GM21390 (cell line): Measurements from ENCODE around the gene MTCH2.

Experiments
- ATAC-seq: cut with Tn5 transposase; IDR thresholded peaks from one replicate; pipeline ENCODE4 v1.9.1; 2021; ENCODE audit not compliant: unreplicated experiment

Gene MTCH2

GRCh38 chr11:47591764-47592163 lies 50.6 kb downstream of the MTCH2 start:
- ATAC-seq, result no peak

- no peak for ATAC-seq
Measured at GRCh38 chr11:47589977-47590861, 52.1 kb downstream of the MTCH2 start.

DNA sequence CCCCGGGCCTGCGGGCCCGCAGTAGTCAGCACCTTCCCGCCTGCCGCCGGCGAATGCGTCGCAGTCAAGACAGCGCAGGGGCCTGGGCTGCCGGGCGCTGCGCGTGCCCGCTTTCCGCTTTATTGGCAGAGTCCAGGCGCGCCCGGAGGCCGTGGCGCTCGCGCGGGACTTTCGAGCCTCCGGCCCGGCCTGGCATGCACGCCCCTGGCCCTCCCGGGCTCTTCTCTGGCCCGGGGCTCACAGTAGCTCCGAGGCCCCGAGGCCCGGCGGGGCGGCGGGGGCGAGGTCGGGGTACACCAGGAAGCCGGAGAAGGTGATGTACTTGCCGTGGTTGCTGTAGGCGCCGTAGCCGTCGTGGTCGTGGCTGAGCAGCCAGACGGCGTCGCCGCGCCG lies 52.8 kb downstream of the MTCH2 start:
- ATAC-seq, result no peak

DNA sequence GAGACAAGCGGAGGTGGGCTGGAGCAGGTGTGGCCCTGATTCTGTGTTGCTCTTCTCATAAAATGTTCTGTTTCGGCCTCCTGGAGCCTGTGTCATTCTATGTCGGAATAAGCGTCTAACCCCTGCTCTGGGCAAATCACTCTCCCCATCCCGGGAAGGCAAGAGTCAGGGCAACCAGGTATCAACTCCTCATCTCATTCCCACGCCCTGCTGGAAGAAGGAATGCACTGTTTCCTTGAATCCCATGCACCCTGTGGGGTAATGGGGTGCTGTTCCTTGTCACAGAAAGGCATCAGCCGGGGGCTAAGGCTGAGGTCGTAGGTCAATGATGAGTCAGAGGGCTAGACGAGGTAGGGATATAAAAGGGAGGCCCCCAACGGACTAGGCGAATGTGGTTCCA lies 53.2 kb downstream of the MTCH2 start:
- ATAC-seq, result no peak

- ATAC-seq, result no peak
Measured at GRCh38 chr11:47587723-47588326, 54.5 kb downstream of the MTCH2 start.

DNA sequence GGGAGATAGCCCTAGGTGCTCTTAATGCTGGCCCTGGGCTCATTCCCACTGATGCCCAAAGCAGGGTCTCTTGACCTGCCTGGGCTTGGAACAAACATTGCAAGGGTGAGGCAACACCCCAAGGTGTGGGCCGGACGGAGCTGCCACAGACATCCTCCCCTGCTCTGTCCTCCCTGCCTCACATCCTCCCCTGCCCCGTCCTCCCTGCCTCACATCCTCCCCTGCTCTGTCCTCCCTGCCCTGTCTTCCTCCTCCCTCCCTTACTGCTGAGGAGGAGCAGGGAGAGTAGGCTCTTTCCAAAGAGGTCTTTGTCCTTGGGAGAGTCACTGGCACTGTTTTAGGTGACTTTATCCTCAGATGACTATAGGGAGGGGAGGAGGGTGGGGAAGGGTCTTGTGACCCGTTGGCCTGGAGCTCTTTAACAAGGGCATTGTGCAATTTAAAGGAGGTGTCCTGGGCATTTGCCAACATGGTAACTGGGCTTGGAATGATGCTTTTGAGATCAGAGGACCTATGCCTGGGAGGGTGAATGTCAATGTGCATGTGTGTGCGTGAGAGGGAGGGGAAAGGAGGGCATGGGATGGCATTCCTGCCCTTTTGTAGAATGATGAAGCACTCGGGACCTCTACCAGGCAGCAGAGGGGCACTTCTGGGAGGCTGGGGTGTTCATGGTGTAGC lies 55.2 kb downstream of the MTCH2 start:
- no peak for ATAC-seq

- no peak for ATAC-seq
Measured at GRCh38 chr11:47586098-47586855, 56.1 kb downstream of the MTCH2 start, which contains the start of gene FAM180B. Gene FAM180B (plus strand): TSS chr11:47586678. CDS start chr11:47586769, 91 bp downstream.

DNA sequence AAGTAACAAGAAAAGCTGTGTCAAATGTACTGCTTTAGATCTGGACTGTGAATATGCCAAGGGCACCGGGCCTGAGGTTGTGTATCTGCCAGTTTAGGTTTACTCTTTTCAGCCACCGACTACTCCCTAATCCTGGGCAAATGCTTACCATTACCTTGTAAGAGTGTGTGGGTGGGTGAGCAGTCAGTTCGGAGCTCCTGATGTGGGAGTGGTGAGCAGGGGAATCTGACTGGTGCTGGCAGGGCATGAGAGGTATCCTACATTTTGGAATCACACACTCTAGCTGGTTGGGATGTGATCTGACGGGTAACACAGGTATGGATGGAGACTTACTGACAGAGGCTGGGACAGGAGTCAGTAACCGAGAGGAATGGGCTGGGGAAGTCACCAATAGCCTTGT lies 58.5 kb downstream of the MTCH2 start:
- ATAC-seq, result no peak

GRCh38 chr11:47578524-47579494 lies 63.5 kb downstream of the MTCH2 start, which contains the start of the genes KBTBD4 and NDUFS3:
Gene KBTBD4 (minus strand): TSS chr11:47578970. CDS start chr11:47578951, 19 bp downstream.
Gene NDUFS3 (plus strand): TSS chr11:47579074. CDS start chr11:47579092, 18 bp downstream.
- ATAC-seq, result peak; percentile 94

DNA sequence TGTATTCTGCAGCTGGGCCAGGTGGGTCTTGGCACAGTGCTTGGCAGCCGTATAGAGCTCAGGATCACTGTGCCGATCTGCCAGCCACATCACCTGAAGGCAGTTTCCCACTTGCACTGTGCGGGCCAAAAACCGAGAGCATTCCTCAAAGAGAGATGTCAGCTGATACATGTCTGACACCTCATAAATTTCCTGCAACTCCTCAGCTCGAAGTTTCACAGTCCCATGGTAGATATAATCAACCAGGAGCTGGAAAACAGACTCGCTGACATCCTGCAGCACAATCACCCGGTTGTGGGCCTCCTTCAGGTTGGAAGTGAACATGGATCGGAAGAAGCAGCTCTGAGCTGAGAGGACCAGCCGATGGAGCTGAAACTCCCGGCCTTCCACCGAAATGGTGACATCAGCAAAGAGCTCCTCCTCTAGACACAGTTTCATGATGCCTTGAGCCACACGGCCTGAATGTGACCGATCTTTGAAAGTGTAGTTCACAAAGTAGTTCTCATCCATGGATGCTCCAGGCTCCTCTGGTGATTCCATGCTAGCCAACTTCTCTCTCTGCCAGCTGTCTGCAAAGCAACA lies 64.8 kb downstream of the MTCH2 start:
- no peak for ATAC-seq

- ATAC-seq, result no peak
Measured at GRCh38 chr11:47573321-47573720, 69.0 kb downstream of the MTCH2 start.

DNA sequence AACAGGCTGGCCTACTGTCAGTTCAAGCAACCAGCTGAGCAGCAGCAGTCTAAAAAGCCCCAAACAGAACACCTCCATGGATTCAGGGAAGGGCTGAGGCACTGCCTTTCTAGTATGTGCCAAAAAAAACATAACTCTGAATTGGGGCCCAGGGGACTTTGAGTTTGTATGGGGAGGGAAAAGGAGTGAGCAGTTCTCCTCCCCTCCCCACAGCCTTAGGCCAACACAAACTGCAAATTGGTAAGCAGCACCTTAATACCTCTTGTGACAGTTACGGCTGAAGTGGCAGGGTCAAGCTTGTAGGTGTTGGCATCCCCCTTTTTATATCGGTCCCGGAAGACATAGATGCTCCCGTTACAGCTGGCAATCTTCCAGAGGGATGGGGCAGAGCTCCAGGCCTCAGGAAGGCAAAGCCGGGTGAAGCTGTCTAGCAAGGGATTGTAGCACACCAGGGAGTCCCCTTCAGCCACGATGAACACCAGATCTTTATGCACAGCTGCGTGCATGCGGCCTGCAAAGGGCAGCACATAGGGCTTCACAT lies 69.6 kb downstream of the MTCH2 start:
- no peak for ATAC-seq

DNA sequence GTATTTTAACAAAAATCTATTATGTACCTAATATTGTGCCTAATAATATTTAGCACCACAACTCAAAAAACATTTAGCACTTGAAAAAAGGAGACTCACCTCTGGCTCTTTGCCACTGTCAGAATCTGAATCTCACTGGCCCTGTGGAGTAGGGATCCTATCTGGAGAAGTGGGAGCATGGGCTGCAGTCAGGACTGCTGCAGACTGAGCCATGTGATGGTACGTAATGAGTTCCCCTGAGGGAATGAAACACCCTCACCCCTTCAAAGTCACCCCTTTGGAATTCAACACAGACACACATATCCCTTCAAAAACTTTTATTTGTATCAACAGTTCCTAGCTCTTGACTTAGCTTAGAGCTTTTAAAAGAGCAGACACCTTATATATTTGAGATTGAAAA lies 70.5 kb downstream of the MTCH2 start:
- no peak for ATAC-seq

DNA sequence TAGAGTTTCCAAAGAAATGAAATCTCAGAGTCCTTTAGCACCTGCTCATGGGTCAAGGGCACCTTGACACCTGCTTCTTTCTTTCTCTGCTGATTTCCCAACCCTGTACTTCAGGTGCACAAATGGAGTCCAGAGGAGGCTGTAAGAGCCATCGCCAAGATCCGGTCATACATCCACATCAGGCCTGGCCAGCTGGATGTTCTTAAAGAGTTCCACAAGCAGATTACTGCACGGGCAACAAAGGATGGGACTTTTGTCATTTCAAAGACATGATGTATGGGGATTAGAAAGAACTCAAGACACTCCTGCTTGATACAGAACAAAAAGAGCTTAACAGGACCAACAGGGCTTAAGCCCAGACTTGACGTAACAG lies 71.0 kb downstream of the MTCH2 start:
- ATAC-seq, result no peak

DNA sequence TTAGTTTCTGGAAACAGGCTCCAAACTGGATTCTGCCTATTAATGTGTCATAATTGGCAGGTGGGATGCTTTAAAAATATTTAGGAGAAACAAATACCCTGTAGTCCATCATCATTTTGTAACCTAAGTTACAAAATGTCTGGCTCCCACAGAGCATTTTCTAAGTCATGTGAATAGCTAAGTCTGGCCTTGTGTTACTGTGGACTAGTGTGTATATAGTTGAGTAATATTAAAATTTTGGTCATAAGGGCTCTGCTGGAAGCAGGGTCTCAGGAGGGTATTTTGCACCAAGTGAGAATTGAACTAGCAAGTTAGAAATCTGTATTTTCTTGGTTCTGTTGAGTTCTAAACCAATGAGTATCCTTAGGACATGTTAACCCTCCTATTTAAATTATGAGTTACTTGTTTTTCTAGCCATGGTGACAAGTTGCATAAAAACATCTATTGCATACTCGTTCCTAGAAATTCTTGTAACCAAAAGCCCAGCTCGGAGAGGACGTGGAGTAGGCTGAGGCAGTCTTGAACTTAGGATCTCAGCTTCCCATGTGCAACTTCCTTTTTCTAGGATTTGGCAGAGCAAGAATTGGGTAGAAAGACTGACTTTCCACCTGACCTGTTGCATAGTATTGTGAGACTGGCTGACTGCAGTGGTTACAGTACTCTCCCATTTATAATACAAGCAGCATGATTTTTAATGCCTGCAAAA lies 71.6 kb downstream of the MTCH2 start:
- ATAC-seq, result no peak

DNA sequence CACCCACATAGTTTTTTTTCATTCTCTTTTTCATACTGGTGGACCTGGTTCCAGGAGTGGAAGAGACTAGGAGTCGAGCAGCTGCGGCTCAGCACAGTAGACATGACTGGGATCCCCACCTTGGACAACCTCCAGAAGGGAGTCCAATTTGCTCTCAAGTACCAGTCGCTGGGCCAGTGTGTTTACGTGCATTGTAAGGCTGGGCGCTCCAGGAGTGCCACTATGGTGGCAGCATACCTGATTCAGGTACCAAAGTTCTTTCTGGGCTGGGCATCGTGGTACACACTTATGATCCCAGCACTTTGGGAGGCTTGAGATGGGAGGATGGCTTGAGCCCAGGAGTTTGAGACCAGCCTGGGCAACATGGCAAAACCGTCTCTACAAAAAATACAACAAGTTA lies 72.7 kb downstream of the MTCH2 start:
- no peak for ATAC-seq
